ENCODE data around the gene LSAMP. TPM values are rescaled to one million over a fixed set of nuclear protein-coding genes. Genes with fewer than 3 reads are reported as not detected.

LSAMP gene
- polyA plus RNA-seq, 2 of the 4 experiments (the other 2 are of a cell fraction) = 0.12 to 0.53 TPM

GRCh38 chr3:115853104-115853503, 592.2 kb downstream of the LSAMP start:
- Histone ChIP-seq H3K4me1 (no peaks in the 10 kb centered on the region), H3K27ac (no peak overlapping the region), H3K4me2 (no peak overlapping the region), H3K9me3 (no peaks in the 10 kb centered on the region), H3K4me3 (no peak overlapping the region)
- ATAC-seq = no peak
- CTCF ChIA-PET = no interaction called here
- TF ChIP-seq HES2 (IDR thresholded peaks at IDR 0.05) = no peak
- no peak for TF ChIP-seq FOSB (CRISPR knock-in tag; IDR thresholded peaks at IDR 0.05)
- no peak for TF ChIP-seq CHD2 (IDR thresholded peaks at IDR 0.05; ENCODE audit: low read length, partially characterized antibody)
- TF ChIP-seq CBX8 (IDR thresholded peaks at IDR 0.05) = no peak
- no peak for TF ChIP-seq GATA3 (IDR thresholded peaks at IDR 0.05; ENCODE audit: borderline replicate concordance)
- no peak for TF ChIP-seq CEBPB (IDR thresholded peaks at IDR 0.05)
- TF ChIP-seq PHF8 (IDR thresholded peaks at IDR 0.05; ENCODE audit: borderline replicate concordance, low read depth) = no peak
- TF ChIP-seq MAFK (IDR thresholded peaks at IDR 0.05; ENCODE audit: partially characterized antibody) = no peak
- no peak for TF ChIP-seq EP300 (IDR thresholded peaks at IDR 0.05)
- no peak for TF ChIP-seq HOXB13 (CRISPR knock-in tag; IDR thresholded peaks at IDR 0.05; ENCODE audit: low read depth)
- no peak for DNase-seq (ENCODE audit: low read depth in 1 of 2, low spot score in 1 of 2)
- FAIRE-seq = no peak
- POLR2A ChIA-PET = no interaction called here

- ChIA-PET POLR2A (no interaction called here), CTCF (no interaction called here)
- no peak for FAIRE-seq
- Histone ChIP-seq H3K4me1 (no peaks in the 10 kb centered on the region), H3K27ac (no peak overlapping the region), H3K9me3 (no peaks in the 10 kb centered on the region), H3K4me3 (no peak overlapping the region), H3K4me2 (no peak overlapping the region)
- no peak for ATAC-seq
- 67% methylated on average over 4 of the region's 4 CpGs for WGBS (ENCODE audit: missing lambda C conversion rate)
- no peak for TF ChIP-seq MAX (IDR thresholded peaks at IDR 0.05)
- TF ChIP-seq HEYL (CRISPR knock-in tag; IDR thresholded peaks at IDR 0.05) = no peak
- no peak for TF ChIP-seq RAD21 (conservative IDR thresholded peaks at IDR 0.05 in 1 of 2, IDR thresholded peaks at IDR 0.05 in 1 of 2)
- DNase-seq (ENCODE audit: low read depth in 1 of 2, low spot score in 1 of 2) = no peak
Measured at GRCh38 chr3:115852278-115852677, 593.0 kb downstream of the LSAMP start.

- ChIA-PET CTCF (no interaction called here), POLR2A (no interaction called here)
- FAIRE-seq (no peak), ATAC-seq (no peak; a peak in 1 of 6 replicates), DNase-seq (ENCODE audit: low read depth in 1 of 2, low spot score in 1 of 2) (no peak)
- no peak for TF ChIP-seq RNF2 (IDR thresholded peaks at IDR 0.05; ENCODE audit: borderline replicate concordance, low read depth)
- TF ChIP-seq CHD4 (IDR thresholded peaks at IDR 0.05; ENCODE audit: borderline replicate concordance) = no peak
- TF ChIP-seq REST (IDR thresholded peaks at IDR 0.05) = no peak
- no peak for TF ChIP-seq ESRRA (IDR thresholded peaks at IDR 0.05; ENCODE audit: borderline replicate concordance, low read length)
- TF ChIP-seq CBX8 (IDR thresholded peaks at IDR 0.05) = no peak
- no peak for TF ChIP-seq MAZ (IDR thresholded peaks at IDR 0.05; ENCODE audit: borderline replicate concordance, low read depth, low read length)
- no peak for TF ChIP-seq ATOH8 (CRISPR knock-in tag; IDR thresholded peaks at IDR 0.05; ENCODE audit: low read depth)
- TF ChIP-seq JUN (IDR thresholded peaks at IDR 0.05) = no peak
- no peak for TF ChIP-seq PHF8 (IDR thresholded peaks at IDR 0.05; ENCODE audit: borderline replicate concordance, low read depth)
- TF ChIP-seq NR3C1 (IDR thresholded peaks at IDR 0.05) = no peak
- no peak for TF ChIP-seq CEBPB (IDR thresholded peaks at IDR 0.05)
- no peak for TF ChIP-seq ELK1 (IDR thresholded peaks at IDR 0.05; ENCODE audit: low read depth, low read length)
- no peak for TF ChIP-seq ZNF302 (CRISPR knock-in tag; IDR thresholded peaks at IDR 0.05)
- no peak for TF ChIP-seq USF2 (IDR thresholded peaks at IDR 0.05)
- TF ChIP-seq FOXS1 (CRISPR knock-in tag; IDR thresholded peaks at IDR 0.05) = no peak
- TF ChIP-seq NPAS2 (CRISPR knock-in tag; IDR thresholded peaks at IDR 0.05; ENCODE audit: borderline replicate concordance) = no peak
- no peak for TF ChIP-seq PBX3 (IDR thresholded peaks at IDR 0.05)
- no peak for TF ChIP-seq ZFP36 (IDR thresholded peaks at IDR 0.05; ENCODE audit: borderline replicate concordance, partially characterized antibody)
- H3K4me3 ChIP-seq = no peak overlapping the region
- no peaks in the 10 kb centered on the region for H3K4me1 ChIP-seq
- H3K4me2 ChIP-seq = no peak overlapping the region
- no peak overlapping the region for H3K27ac ChIP-seq
- WGBS (ENCODE audit: missing lambda C conversion rate) = 23% methylated on average over 3 of the region's 3 CpGs
- no peaks in the 10 kb centered on the region for H3K9me3 ChIP-seq
Measured at GRCh38 chr3:115851571-115851970, 593.7 kb downstream of the LSAMP start.
